Muscle of leg (tissue), 11 donors: ENCODE measurements around the gene NFYB. TPM values are rescaled to one million over a fixed set of nuclear protein-coding genes. Genes with fewer than 3 reads are reported as not detected.

Experiments
- DNase-seq: peaks from one replicate; pipeline ENCODE4 v3.0.0; 2013
- H3K27ac ChIP-seq: one replicate; pipeline ENCODE4 v1.5.1; 2013; ENCODE audit warnings: mild to moderate bottlenecking, low read length, control low read depth
- H3K27me3 ChIP-seq: one replicate; pipeline ENCODE4 v1.6.1; 2013; ENCODE audit warnings: low read length; ENCODE audit not compliant: control insufficient read depth, insufficient read depth
- H3K36me3 ChIP-seq: one replicate; pipeline ENCODE4 v1.6.1; 2013; ENCODE audit warnings: low read length; ENCODE audit not compliant: control insufficient read depth, insufficient read depth
- H3K4me1 ChIP-seq: one replicate; pipeline ENCODE4 v1.6.1; 2013; ENCODE audit warnings: low read length; ENCODE audit not compliant: control insufficient read depth, insufficient read depth
- H3K4me3 ChIP-seq: one replicate; pipeline ENCODE4 v1.5.1; 2013; ENCODE audit warnings: low read length, control low read depth
- H3K9me3 ChIP-seq: replicated peaks from 2 replicates; pipeline ENCODE4 v1.6.1; 2013; ENCODE audit warnings: low read depth, low read length; ENCODE audit not compliant: control insufficient read depth
- WGBS: methylation state at CpG from one replicate; pipeline ENCODE4 v1.1.5; 2013; ENCODE audit warnings: missing lambda C conversion rate; ENCODE audit not compliant: insufficient coverage; 5-methylcytosine and 5-hydroxymethylcytosine counted together
- polyA plus RNA-seq, 8 donors: library from polyadenylated mRNA; unstranded; fragments of 120-200 nt; gene quantifications; one replicate each; pipeline versions ENCODE4 v1.2.1 to v1.2.3, GENCODE V29; 2013; ENCODE audit warnings: inconsistent platforms in 1 of 8, low replicate concordance in 1 of 8; ENCODE audit not compliant: insufficient read length in 8 of 8, insufficient read depth in 1 of 8
- total RNA-seq: library from RNA; stranded (reverse); fragments of 120-200 nt; gene quantifications from one replicate; pipeline ENCODE4 v1.2.4, GENCODE V29; 2013

NFYB gene
- total and polyA plus RNA-seq, 9 donors = 28.4 to 54.6 (median 39.7) TPM

DNA sequence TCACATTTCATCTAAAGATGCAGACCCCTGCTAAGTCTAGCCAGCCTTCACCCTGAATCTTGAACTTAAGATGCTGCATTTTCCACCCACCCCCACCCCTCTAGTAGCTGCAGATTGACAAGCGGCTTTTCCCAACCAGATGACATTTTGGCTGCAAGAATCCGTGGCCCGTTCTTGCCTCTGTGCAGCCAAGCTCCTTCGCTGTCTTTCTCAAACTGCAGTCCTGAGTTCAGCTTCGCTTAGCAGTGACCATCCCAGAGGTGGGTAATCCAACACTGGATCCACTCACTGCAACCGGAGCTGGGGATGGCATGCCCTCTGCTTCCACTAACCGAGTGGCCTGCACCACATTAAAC lies 765 bp upstream of the NFYB start:
- Histone ChIP-seq H3K4me1 (peaks cover 7% of the 10 kb centered on the region), H3K4me3 (peak overlapping the region; percentile 46), H3K36me3 (peaks cover 9% of the 10 kb centered on the region), H3K27me3 (no peaks in the 10 kb centered on the region), H3K27ac (peak overlapping the region; percentile 87), H3K9me3 (no peaks in the 10 kb centered on the region)
- DNase-seq = peak; percentile 65
- WGBS = 12% methylated on average over 5 of the region's 7 CpGs

DNA sequence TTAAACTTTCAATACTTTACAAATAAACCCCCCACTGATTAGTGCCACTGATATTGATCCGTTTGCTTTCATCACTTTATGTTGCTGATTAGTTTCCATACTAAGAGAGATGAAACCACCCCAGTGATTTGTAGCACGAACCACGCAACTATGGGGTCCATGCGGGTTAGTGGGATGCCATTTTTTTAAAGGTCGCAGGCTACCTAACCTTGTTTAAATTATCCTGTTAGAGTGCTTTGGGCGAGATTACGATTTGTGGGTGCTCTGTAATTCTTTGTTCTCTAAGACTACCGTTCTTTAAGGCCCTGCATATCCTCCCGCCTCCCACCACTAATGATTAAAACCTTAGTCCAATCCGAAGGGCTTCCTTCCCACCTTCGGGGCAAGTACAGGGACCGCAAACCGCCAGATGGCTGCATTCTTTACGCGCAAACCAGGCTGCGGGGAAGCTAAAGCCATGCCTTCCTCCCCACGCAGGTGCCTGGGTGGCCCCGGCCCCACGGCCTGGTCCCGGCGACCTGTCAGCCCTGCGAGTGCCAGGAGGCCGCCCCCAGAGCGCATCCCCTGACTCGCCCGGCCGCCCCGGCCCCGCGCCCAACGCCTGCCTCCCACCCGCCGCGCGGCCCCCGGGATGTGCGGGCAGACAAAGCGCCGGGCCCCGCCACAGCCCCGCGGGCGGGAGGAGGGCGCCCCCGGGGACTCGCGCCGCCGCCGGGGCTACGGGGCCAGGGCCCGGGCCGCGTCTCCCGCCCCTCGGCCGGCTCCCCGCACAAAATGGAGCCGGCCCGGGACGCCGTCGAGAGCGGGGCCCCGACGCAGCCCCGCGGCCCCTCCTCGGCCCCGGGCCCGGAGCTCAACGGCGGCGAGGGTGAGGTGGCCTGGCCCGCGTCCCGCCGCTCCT lies 759 bp downstream of the NFYB start:
- H3K27me3 ChIP-seq = no peaks in the 10 kb centered on the region
- H3K9me3 ChIP-seq = no peaks in the 10 kb centered on the region
- peaks cover 19% of the 10 kb centered on the region for H3K36me3 ChIP-seq
- H3K4me1 ChIP-seq = peaks cover 7% of the 10 kb centered on the region
- peak; percentile 51 for DNase-seq
- peak overlapping the region; percentile 72 for H3K4me3 ChIP-seq
- WGBS = under 1% methylated on average over 71 of the region's 78 CpGs
- H3K27ac ChIP-seq = peak overlapping the region; percentile 92

DNA sequence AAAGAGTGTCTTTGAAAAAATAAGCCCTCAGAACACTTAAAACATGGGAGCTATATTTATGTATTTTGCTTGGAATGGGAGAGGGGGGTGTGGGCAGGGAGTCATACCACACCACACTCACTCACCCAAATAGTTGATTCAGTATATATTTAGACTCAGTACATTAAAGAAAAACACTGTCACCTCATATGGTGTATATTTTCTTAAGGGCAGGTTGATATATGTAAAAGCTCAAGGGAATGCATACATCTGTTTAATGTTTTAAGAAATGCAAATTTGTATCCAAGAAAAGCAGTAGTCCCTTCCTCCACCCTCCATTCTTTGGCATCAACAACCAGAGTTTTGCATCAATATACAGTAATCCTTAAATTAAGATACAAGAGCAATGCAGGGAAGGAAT lies 1.4 kb downstream of the NFYB start:
- Histone ChIP-seq H3K27me3 (no peaks in the 10 kb centered on the region), H3K9me3 (no peaks in the 10 kb centered on the region), H3K36me3 (peaks cover 26% of the 10 kb centered on the region), H3K4me1 (peaks cover 7% of the 10 kb centered on the region), H3K4me3 (peak overlapping the region; percentile 72), H3K27ac (peak overlapping the region; percentile 92)
- DNase-seq = peak; percentile 42

DNA sequence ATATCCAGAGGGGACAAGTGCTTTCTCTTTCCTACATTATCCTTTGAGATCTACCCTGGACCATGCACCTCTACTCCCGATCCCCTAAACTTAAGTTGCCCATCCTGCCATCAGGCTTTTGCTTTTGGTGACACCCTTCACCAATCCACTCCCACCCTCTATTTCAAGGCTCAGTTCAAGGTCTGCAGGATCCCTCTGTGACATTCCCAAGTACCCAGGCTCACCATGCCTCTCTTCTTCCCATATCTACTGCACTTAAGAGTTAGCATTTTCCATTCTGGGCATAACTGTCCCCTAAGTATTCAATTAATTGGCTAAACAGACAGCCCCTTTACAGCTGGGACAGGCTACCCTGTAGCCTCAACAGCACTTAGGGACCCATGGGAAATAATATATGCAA lies 3.1 kb downstream of the NFYB start:
- Histone ChIP-seq H3K27me3 (no peaks in the 10 kb centered on the region), H3K9me3 (no peaks in the 10 kb centered on the region), H3K36me3 (peaks cover 27% of the 10 kb centered on the region), H3K4me3 (no peak overlapping the region), H3K27ac (no peak overlapping the region), H3K4me1 (peaks cover 7% of the 10 kb centered on the region)
- DNase-seq = no peak
- 88% methylated on average over 1 of the region's 1 CpG for WGBS

DNA sequence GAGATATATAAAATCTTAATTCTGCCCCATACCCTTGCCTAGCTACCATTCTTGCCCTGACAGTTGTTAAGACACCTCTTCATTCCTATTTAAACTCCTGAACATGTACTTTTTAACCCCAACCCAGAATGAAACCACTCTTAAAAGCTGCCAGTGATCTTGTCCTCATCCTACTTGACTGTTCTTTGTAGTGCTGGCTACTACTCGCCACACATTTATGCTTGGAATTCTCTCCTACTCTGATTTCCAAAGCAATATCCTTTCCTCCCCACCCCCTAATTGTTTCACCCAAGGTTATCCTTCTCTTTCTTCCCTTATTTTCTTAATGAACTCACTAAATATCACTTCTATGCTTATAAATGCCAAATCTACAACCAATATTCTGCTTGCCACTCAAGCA lies 4.1 kb downstream of the NFYB start:
- Histone ChIP-seq H3K27me3 (no peaks in the 10 kb centered on the region), H3K36me3 (peaks cover 37% of the 10 kb centered on the region), H3K4me1 (peaks cover 6% of the 10 kb centered on the region), H3K4me3 (no peak overlapping the region), H3K9me3 (no peaks in the 10 kb centered on the region), H3K27ac (no peak overlapping the region)
- WGBS = 90% methylated on average over 1 of the region's 1 CpG
- no peak for DNase-seq

DNA sequence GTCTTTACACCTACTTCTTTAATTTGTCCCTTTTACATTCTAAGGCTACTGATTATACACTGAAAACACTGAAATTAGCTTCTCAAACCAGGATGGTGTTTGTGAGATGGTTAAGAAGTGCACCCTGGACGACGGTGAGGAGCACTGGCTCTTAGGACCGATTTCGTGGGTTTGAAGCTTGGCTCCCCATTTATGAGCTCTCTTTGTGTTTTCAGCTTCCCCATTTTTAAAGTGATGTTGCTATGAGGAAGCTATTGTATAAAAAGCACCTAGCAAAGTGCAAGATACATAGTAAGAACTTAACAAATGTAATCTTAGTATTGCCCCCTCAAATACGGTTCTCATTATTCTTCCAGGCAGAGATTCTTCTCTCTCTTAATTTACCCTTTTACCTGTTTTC lies 4.7 kb downstream of the NFYB start:
- WGBS = no CpG with 5 or more reads among the region's 5 CpGs
- peaks cover 41% of the 10 kb centered on the region for H3K36me3 ChIP-seq
- peaks cover under 1% of the 10 kb centered on the region for H3K4me1 ChIP-seq
- DNase-seq = no peak
- no peak overlapping the region for H3K4me3 ChIP-seq
- no peak overlapping the region for H3K27ac ChIP-seq
- no peaks in the 10 kb centered on the region for H3K9me3 ChIP-seq
- no peaks in the 10 kb centered on the region for H3K27me3 ChIP-seq

DNA sequence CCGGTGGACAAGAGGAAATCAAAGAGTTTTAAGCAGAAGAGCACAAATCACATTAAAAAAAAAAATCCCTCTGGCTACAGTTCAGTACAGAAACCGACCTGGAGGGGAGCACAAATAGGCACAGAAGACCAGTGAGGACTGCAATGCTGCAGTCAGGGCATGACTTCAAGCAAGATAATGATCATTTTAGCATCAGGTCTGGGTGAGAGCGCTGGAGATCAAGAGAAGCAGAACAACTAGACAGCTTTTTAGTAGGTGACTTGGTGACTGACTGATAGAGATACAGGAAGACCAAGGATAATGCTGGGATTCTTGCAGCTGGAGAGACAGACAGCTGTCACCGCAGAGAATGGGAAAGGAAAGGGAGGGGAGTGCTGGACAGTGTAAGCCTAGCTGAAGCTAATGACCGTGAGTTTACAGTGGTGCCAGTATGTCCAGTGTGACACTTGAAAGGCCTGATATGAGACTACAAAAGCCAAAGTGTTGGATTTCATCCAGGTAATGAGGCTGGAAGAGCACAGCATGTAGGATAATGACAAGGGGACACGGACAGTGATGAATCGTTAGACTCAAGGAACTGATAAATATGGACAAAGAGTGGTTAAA lies 5.6 kb downstream of the NFYB start:
- DNase-seq = no peak
- 86% methylated on average over 5 of the region's 7 CpGs for WGBS
- Histone ChIP-seq H3K4me3 (no peak overlapping the region), H3K27me3 (no peaks in the 10 kb centered on the region), H3K4me1 (no peaks in the 10 kb centered on the region), H3K9me3 (no peaks in the 10 kb centered on the region), H3K36me3 (peaks cover 43% of the 10 kb centered on the region), H3K27ac (no peak overlapping the region)

DNA sequence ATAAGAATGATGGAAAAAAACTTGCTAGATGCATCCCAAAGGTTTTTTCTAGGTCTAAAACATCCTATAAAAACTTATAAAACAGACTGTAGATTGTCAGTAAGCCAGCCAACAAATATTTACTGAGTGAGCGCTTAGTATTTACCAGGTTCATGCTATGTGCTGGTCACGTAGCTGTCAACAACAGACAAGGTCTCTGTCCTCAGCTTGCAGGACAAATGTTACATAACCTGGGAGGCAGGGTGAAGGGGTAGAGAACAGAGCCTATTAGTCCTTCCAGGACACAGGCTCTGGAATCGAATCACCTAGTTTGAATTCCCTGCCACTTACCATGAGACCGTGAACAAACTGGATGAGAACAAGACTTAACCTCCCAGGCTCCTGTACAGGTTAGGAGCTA lies 6.4 kb downstream of the NFYB start:
- no peak for DNase-seq
- Histone ChIP-seq H3K4me3 (no peak overlapping the region), H3K27me3 (no peaks in the 10 kb centered on the region), H3K27ac (no peak overlapping the region), H3K9me3 (no peaks in the 10 kb centered on the region), H3K4me1 (no peaks in the 10 kb centered on the region), H3K36me3 (peaks cover 46% of the 10 kb centered on the region)
- WGBS = 100% methylated on average over 1 of the region's 4 CpGs

DNA sequence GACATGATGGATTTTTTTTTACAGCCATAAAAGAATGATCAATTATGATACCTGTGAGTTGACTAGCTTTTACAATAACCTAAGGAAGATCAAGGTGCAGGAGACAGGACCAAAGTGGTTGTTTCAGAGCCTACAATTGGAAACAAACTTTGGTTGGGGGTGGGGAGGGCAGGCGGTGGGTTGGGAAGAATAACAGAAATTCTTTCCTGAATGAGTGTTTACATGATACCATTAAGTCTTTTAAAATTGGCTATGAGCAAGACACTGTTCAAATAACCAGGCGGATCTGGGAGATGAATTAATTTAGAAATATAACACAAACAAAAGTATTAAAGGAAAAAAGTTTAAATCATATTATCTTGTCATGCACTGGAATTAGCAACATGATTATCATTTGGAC lies 7.2 kb downstream of the NFYB start:
- H3K4me3 ChIP-seq = no peak overlapping the region
- no peak overlapping the region for H3K27ac ChIP-seq
- no CpG with 5 or more reads among the region's 2 CpGs for WGBS
- no peak for DNase-seq
- H3K27me3 ChIP-seq = no peaks in the 10 kb centered on the region
- no peaks in the 10 kb centered on the region for H3K4me1 ChIP-seq
- H3K36me3 ChIP-seq = peaks cover 46% of the 10 kb centered on the region
- no peaks in the 10 kb centered on the region for H3K9me3 ChIP-seq

DNA sequence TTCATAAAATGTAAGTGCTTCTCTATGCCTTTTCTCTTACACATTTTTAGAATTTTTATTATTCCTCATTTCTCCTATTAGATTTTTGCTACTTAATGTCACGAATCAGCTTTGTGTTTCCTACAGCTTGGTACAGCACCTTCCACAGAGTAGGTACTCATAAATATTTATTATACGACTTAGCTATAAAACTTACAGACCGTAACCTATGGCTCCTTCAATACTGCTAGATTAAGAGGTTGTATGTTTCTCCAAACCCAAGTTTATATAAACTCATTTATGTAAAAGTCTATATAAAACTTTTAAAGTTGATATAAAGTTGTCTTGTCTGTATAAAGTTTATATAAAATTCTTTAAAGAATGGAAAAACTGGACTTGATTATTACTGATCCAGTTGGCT lies 11.5 kb downstream of the NFYB start:
- H3K4me3 ChIP-seq = no peak overlapping the region
- no peaks in the 10 kb centered on the region for H3K4me1 ChIP-seq
- no peaks in the 10 kb centered on the region for H3K9me3 ChIP-seq
- DNase-seq = no peak
- peaks cover 33% of the 10 kb centered on the region for H3K36me3 ChIP-seq
- no peaks in the 10 kb centered on the region for H3K27me3 ChIP-seq
- WGBS = no CpG with 5 or more reads among the region's 3 CpGs
- no peak overlapping the region for H3K27ac ChIP-seq
